Activated CD4-positive, alpha-beta T cell treated with anti-CD3 and anti-CD28 coated beads, Interleukin-10, Interleukin-2, amounts not matched to agents 100 ng/mL and 50 ng/mL, durations not matched to agents 16 hours and 8 hours (primary cell): ENCODE data around the gene SNRNP25.
A peak's percentile ranks its signal among the peaks of the same experiment; 100 is the strongest.
"Not testable (repeated sequence)": the region's sequence is repeated elsewhere in the genome, so short reads cannot be mapped to it uniquely, and the experiment has no call there.

Experiments used
- DNase-seq: peaks from one replicate; pipeline ENCODE4 v3.0.0-alpha.2; 2020

Gene SNRNP25

GRCh38 chr16:42069-42457, 11.6 kb upstream of the SNRNP25 start:
- DNase-seq, result peak; percentile 0

GRCh38 chr16:42691-43090, 10.9 kb upstream of the SNRNP25 start:
- peak; percentile 0 for DNase-seq

GRCh38 chr16:43294-43693, 10.3 kb upstream of the SNRNP25 start:
- no peak for DNase-seq

GRCh38 chr16:44655-45054, 9.0 kb upstream of the SNRNP25 start:
- no peak for DNase-seq

- no peak for DNase-seq
Measured at GRCh38 chr16:45454-45853, 8.2 kb upstream of the SNRNP25 start.

- not testable (repeated sequence) for DNase-seq
Measured at GRCh38 chr16:46510-46909, 7.1 kb upstream of the SNRNP25 start.

GRCh38 chr16:47234-47633, 6.4 kb upstream of the SNRNP25 start:
- DNase-seq, result no peak

- no peak for DNase-seq
Measured at GRCh38 chr16:50769-51591, 2.6 kb upstream of the SNRNP25 start.

- DNase-seq, result no peak
Measured at GRCh38 chr16:54237-54581, 581 bp downstream of the SNRNP25 start.

GRCh38 chr16:55571-56136, 2.0 kb downstream of the SNRNP25 start:
- DNase-seq, result no peak

GRCh38 chr16:56231-56927, 2.8 kb downstream of the SNRNP25 start:
- DNase-seq, result no peak

GRCh38 chr16:57711-58110, 4.1 kb downstream of the SNRNP25 start:
- no peak for DNase-seq

- no peak for DNase-seq
Measured at GRCh38 chr16:58491-59439, 5.1 kb downstream of the SNRNP25 start.

- no peak for DNase-seq
Measured at GRCh38 chr16:59440-60059, 5.9 kb downstream of the SNRNP25 start.

- no peak for DNase-seq
Measured at GRCh38 chr16:60166-60565, 6.5 kb downstream of the SNRNP25 start.

- no peak for DNase-seq
Measured at GRCh38 chr16:60929-61878, 7.6 kb downstream of the SNRNP25 start.

- DNase-seq, result no peak
Measured at GRCh38 chr16:61879-62281, 8.3 kb downstream of the SNRNP25 start.

GRCh38 chr16:62283-62967, 8.8 kb downstream of the SNRNP25 start:
- DNase-seq, result no peak

GRCh38 chr16:62968-63391, 9.4 kb downstream of the SNRNP25 start:
- DNase-seq, result no peak

GRCh38 chr16:63466-63865, 9.8 kb downstream of the SNRNP25 start:
- no peak for DNase-seq
